NCI-H128 (cell line): ENCODE measurements around the gene PFN3.
A peak's percentile ranks its signal among the peaks of the same experiment; 100 is the strongest.
"Not testable (repeated sequence)": the region's sequence is repeated elsewhere in the genome, so short reads cannot be mapped to it uniquely, and the experiment has no call there.

Experiments
- DNase-seq: peaks from one replicate; lab custom pipeline; 2025; ENCODE audit not compliant: unreplicated experiment; lab: John Stamatoyannopoulos, UW

PFN3 gene

GRCh38 chr5:177396807-177397206 is 3.7 kb downstream of the PFN3 start:
- DNase-seq: no peak

DNA sequence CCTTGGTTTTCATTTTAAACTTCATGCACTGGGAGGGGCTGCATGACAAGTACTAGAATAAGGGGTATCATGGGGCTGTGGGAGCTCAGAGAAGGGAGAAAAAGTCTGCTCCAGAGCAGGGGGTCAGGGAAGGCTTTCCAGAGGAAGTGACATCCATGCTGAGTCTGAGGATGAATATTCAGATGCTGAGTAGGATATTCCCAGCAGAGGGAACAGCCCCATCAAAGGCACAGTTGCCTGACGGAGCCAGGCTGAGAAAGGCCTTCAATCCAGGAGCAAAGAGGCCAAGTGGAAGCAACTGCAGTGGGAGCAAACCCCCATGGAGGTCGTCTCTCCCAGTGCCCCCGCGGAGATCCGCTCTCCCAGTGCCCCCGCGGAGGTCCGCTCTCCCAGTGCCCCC is 4.4 kb downstream of the PFN3 start:
- no peak for DNase-seq

DNA sequence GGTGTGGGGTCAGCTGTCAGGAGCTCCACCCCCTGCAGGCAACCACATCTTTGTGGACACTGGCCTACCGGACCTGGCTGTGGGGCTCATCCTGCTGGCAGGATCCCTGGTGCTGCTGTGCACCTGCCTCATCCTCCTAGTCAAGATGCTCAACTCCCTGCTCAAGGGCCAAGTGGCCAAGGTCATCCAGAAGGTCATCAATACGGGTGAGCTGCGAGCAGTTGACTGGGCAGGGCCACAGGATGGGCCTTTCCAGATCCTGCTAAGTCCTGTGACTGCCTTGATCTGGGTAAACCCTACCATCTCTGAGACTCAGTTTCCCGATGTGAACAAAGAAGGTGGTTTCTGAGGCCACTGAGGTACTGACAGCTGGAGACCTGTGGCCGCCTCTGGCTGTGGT is 6.5 kb downstream of the PFN3 start:
- no peak for DNase-seq

DNA sequence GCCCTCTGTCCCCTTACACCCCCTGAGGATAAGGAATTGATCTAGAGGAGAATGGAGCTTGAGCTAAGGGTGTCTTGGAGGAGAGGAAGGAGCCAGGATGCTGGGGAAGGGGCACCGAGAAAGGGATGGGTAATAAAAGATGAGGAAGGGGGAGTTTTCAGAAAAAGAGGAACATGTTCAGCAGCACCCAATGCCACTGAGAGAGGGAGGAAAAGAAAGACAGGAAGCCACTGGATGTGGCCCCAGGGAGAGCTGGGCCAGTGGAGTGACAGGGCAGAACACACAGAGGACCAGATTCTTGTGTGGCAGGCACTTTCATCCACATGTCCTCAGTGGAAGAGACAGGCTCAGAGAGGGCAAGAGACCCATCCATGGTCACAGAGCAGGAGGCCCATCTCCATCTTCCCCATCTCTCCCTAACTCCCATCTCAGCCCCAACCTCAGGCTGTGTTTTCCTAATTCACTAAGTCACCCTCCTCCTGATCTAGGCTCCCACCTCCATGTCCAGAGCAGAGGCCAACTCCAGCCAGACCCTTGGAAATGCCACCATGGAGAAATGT is 7.2 kb downstream of the PFN3 start:
- no peak for DNase-seq

DNA sequence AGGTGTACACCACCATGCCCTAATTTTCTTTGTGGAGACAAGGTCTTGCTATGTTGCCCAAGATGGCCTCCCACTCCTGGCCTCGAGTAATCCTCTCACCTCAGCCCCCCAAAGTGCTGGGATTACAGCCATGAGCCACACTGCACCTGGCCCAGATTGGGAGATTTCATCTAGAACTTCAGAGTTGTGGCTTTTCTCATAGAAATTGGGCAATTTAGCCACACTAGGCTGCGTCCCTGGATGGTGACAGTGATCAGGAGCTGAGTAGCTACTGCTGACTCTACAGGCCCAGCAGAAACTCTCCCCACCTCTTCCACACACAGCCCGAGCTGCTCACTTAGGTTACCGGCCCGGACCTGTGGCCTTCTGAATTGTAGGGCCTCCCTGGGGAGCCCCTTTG is 7.7 kb downstream of the PFN3 start:
- DNase-seq: no peak

DNA sequence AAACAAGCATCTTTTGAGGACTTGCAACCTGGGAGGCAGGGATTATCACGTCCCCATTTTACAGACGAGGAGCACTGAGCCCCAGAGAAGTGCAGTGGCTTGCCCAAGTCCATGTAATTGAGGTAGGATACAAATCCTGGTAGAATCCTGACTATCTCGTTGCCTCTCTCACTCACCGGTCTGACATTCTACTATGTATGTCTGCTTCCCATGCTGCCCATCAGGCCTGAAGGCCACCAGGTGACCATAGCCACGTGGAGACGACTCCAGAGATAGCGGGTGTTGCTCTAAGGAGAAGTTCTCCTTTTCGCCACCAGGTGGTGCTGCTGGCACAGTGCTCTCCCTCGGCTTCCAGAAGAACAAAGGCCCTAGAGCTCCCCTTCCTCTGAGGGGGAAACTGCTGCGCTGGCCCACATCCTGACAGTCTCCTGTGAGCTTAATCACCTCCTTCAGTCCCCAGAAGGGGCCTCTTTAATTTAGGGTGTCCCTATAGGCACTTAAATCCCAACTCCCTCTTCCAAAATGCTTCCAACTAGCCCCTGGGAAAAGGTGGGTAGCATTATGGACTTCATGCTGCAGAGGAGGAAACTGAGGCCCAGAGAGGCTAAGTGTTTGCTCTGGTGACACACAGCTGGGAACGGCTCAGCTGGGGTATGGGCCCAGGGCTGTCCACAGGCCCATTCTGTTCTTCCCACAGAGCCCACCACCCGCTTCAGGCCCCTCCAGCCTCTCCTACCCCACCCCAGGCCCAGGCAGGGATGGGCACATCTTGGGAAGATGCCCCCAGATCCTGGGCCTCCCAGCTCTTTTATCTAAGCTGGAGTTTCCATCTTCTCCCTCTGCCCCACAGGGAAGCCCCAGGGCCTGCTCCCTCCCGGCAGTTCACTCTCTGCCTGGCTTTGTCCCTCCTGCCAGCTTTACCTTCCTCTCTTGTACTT is 9.8 kb downstream of the PFN3 start:
- peak; percentile 37 for DNase-seq

GRCh38 chr5:177389241-177390169 is 11.0 kb downstream of the PFN3 start:
- DNase-seq: no peak

DNA sequence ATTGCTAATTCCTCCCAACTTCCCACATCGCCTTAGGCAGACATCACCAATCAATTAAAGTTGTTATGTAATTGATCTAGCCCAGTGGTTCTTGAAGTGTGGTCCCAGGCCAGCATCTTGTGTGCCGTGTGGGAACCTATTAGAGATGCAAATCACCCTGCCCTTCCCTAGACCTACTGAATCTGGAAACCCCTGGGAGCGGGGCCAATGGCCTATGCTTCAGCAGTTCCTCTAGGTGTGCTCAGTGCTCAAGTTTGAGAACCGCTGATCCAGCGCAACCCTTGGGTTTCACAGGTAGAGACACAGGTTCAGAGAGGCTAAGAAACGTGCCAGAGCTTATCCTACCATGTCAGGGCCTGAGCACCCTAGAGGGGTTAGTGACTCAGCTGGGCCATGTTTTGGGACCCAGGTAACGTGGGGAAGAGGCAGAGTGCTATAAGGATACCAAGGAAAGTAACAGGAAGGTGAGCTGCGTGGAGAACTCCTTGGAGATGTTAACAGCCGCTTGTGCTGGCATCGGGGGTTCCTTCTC is 11.9 kb downstream of the PFN3 start:
- DNase-seq: no peak

- no peak for DNase-seq
These were observed 13.1 kb downstream of the PFN3 start for GRCh38 chr5:177387405-177387804.

DNA sequence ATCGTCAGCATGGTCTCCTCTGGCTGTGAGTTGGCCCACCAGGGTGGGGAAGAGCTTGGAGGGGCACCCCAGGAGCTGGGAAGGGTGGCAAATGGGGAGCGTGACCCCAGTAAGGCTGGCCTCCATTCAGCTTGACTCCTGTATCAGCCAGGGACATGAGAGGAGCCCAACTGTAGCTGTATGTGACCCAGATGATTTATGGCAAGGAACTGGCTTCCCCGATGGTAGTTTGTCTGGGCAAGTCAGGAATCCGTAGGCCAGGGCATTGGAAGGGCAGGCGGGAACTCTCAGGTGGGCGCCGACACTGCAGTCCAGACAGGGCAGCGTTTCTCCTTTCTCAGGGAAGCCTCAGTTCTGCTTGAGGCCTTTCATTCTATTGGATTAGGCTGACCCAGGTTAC is 13.9 kb downstream of the PFN3 start:
- no peak for DNase-seq

DNA sequence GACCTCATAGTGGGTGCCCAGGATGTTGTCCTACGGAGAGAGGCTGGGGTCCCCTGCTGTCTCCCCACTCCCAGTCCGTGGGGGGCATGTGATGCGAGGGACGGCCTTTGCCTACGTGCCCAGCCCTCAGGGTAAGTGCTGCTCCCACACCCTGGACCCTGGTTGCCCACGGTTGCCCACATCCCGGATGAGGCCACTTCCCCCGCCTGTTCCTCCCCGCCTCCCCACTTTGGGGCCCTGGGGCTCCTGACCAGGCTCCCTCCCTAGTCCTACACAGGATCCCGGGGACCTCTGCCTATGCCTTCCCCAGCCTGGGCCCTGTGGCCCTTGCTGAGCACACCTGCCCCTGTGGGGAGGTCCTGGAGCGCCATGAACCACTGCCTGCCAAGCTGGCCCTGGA is 14.7 kb downstream of the PFN3 start:
- no peak for DNase-seq

GRCh38 chr5:177384134-177384533 is 16.3 kb downstream of the PFN3 start, which contains the start of gene SLC34A1:
Gene SLC34A1, plus strand, starts transcription at chr5:177384434. Its CDS starts 1,308 bp downstream, at chr5:177385742.
- DNase-seq: no peak

DNA sequence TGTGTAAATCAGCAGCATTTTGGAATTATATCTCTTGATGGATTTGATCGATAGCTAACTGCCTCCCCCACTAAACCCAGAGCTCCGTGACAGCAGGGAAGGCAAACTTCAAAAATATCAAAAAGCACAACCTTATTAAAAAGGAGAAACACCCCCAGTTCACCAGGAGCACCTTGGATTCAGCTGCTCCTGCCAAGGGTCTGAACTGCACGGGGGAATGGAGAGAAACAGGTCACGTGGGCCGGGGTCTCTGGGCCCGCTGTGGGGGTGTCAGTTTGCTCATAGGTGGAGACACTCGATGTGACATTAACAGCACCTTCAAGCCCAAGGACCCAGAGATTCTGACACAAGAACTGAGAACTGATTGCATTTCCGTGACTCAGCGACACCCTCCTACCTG is 17.3 kb downstream of the PFN3 start:
- DNase-seq: no peak

DNA sequence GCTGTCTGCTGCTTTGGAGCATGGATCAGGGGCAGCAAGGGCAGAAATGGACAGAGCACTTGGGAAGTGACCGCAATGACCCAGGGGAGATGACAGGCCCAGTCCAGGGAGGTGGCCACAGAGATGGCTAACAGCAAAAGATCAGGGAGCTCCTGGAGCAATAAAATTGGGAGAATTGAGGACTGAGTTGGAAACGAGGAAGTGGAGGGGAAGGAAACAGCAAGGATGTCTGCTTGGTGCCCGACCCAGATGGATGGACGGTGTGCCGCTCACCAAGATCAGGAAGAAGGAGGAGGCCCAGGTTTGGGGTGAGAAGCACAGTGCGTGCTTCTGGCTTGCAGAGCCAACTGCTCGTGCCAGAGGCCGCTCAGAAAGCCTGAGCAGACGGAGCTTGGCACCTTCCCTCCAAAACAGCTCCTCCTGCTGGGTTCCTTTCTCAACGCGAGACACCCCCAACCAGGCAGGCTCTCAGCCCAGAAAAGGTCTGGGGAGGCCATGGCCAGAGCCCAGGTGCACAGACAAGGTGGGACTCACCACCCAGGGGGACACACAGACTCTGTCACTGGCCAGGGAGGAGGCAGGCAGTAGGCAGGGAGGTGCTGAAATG is 17.9 kb downstream of the PFN3 start:
- no peak for DNase-seq

DNA sequence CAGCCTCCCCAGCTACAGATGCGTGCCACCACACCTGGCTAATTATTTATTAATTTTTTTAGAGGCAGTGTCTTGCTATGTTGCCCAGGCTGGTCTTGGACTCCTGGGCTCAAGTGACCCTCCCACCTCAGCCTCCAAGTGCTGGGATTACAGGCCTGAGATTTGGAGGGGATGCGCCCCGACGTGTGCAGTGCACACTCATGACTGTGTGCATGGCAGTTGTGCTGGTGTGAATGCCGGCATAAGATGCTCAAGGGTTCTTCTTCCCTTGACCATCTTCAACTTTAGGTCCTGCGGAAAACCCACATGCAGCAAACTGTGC is 19.7 kb downstream of the PFN3 start:
- DNase-seq: no peak

DNA sequence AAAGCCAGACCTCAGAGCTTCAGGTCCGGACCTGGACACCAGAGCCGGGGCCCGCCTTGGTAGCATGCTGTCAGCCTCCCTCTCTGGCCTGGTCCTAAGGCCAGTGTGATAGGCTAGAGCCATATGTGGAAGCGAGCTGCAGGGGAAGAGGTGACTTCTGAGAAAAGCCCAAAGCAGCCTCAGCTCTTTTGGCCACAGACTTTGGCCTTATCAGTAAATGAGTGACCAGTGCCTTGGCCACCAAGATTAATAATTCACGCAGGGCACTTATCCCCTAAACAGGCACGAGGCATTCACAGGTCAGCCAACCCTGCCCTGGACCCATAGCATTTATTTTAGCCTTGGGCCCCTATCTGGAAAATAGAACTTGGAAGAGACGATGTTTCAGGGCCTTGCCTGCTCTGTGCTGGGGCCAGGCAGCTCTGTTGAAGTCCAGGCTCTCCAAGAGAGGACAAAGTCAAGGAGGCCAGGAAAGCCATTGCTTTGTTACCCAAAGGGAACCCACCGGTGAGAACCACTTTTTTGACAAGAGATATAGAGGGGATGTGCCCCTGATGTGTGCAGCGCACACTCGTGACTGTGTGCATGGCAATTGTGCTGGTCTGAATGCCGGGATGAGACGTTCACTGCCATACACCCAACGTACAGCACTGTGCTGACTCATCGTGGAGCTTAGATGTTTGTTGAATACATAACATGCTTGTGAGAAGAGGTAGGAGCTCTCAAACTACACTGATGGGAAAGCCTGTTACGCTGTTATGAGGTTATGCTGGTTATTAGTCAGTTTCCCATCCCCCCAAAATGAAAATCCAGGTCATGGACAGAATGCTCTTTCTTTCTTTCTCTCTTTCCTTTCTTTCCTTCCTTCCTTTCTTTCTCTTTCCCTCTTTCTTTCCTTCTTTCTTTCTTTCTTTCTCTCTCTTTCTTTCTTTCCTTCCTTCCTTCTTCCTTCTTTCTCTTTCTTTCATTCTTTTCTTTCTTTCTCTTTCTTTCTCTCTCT is 21.3 kb downstream of the PFN3 start:
- no peak for DNase-seq

DNA sequence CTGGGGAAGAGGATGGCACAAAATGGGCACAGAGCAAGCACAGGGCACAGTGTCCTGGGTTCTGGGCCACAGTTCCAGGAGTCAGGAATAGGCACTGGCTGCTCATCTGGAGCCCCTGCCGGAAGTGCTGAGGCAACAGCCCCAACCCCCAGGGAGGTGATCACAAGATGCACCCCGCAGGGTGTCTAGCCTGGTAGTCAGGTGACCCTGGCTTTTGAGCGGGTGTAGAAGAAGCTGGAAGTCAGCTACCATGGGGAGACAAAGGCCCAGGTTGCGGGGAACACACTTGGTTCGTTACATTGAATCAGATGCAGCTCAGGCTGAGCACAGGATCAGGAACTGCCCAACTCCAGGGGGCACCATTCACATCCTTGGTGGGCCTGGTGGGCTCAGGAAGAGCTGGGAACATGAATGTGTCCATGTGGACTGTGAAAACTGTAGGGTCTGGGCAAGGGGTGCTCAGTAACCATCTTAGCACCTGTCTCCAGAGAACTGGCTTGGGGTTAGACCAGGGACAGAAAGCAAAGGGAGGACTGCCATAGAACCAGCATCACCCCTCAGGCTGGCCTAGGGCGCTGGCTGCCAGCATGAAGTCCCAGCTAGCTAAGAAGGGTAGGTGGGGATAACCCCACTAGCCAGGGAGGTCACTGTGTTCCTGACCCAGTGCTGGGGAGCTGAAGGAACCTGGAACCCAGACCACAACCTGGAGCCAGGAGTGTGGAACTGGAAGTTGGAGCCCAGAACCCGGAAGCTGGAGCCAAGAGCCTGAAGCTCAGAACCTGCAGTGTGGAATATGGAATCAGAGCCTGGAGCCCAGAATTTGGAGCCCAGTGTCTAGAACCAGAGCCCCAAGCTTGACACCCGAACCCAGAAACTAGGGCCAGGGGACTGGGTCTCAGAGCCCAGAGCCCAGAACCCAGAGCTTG is 22.3 kb downstream of the PFN3 start:
- DNase-seq: no peak

DNA sequence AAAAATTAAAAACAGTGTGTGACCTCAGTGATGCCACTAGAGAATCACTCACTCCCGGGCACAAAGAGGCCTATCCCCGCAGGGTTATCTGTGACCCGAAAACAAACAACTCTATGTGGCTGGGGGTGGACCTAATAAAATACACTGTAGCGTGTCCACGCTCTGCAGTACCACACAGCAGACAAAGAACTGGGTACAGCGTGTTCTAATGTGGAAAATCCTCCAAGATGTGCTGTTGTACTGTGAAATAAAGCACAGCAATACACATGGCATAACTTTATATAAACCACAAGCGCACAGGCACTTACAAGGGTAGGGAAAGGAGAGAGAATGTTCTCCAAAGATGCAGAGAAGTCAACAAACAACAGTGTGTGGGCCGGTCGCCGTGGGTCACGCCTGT is 24.4 kb downstream of the PFN3 start:
- no peak for DNase-seq

- not testable (repeated sequence) for DNase-seq
These were observed 24.9 kb downstream of the PFN3 start for GRCh38 chr5:177375516-177375915.
